Posterior vena cava (tissue), 2 donors: Measurements from ENCODE around the gene MARCHF10. TPM values are rescaled to one million over a fixed set of nuclear protein-coding genes. Genes with fewer than 3 reads are reported as not detected.
"Not testable (repeated sequence)": the region's sequence is repeated elsewhere in the genome, so short reads cannot be mapped to it uniquely, and the experiment has no call there.

ENCODE experiments used
- DNase-seq: peaks from one replicate; pipeline ENCODE4 v3.0.0-alpha.2; 2020; ENCODE audit warnings: low spot score
- intact Hi-C, 2 donors: fragments of 100-400 bp; cut with DNase I; formaldehyde crosslinking; loops; one replicate each; pipeline versions ENCODE4 v1.14.1 to v1.14.2; 2022 to 2023
- total RNA-seq, 2 donors: library from RNA; stranded (reverse); fragmentation: NEBNext Ultra II Directional; extraction: Animal tissue kit (Norgen Biotek cat#: 25700); gene quantifications; one replicate each; pipeline ENCODE4 v1.2.1, GENCODE V29; 2021
- donor health status: DM: yes; HTN: yes; CAD: no.
- donor health status: DM: yes; HTN: yes; CAD: no.

MARCHF10 gene
- total RNA-seq, 2 donors from 2014 or later: not detected

DNA sequence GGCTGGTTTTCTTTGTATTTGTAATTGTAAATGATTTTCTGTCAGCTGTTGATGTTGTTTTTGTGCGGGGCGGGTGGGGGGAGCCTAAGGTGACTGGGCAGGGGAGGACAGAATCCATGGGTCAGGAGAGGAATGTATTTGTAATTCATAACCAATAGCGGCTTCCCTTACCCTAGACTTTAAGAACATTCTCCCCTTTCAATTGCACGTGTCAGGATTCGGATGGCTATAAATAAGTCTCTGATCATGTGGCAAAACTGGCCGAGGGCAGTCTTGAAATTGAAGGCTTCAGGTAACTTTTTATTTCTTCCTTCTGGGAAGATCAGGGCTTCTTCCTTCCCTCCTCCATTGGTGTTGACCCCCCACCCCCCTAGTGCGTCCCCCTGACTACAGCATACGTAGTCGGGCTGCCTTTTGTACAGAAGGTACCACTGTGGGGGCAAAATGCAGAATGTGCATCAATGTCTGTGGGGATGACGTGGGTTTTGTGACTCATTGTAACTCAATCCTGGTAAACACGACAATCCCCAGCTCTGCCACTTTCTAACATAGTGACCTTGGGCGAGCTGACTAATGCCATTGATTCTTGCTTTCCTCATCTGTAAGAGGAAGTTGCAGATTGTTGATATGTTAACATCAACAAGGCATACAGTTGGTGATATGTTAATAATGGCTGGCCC, 16.2 kb downstream of the MARCHF10 start:
- no peak for DNase-seq
- intact Hi-C loops: no loop called here

DNA sequence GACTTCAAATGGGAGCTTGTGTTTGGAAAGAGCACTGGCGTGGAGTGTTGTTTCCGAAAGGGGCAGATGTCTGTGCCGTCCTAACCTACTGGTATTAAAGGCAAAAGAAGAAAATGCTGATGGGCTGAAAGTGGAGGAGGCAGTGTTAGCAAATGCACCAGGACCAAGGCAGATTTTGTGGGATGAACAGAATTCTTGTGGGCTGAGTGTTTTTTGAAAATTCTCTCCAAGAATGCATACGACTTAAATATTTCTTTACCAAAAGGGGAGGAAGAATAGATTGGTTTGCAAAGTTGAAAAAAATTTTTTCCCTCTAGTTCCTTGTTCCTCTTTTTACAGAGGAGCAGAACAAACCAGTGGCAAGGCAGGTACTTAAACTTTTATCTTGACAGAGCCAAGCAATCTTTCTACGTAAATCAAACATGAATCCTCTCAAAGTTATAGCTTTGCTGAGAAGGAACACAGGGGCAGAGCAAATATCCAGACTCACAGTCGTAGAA, 16.8 kb downstream of the MARCHF10 start:
- intact Hi-C loops: no loop called here
- no peak for DNase-seq

DNA sequence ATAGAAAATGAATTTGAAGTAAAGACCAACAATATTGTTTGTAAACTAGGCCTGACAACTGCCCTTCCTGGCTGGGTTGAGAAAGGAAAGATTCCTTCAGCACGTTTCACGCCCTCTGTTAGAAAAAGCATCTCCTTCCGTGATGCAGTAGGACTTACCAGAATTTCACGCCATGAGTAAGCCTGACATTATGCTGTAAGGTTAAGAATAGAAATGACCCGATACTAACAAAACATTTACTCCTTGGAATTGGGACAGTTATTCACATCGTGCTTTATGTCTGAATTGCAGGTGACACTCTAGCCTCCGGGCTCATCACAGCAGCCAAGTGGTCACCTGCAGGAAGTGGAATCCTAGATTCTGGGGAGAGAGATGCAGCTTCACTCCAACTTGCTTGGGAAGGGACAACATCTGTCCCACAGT, 17.5 kb downstream of the MARCHF10 start:
- intact Hi-C loops: no loop called here

DNA sequence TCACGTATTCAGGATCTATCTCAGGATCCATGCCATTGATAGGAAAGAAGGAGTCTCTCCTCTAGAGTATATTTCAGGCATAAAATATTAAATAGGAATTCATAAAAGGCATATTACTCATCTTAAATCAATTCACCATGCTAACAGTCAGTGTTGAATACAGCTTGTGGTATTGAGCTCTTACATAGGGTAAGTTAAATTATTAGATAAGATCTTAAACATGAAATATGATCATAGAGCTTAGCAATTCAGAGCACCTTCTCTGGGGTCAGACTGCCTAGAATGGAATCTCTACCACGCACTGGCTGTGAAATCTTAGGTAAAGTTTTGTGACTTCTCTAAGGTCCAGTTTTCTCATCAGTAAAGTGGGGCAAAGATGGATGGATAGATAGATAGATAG, 20.7 kb downstream of the MARCHF10 start:
- DNase-seq: no peak
- intact Hi-C loops: no loop called here

More for the DNA sequence above, 17.5 kb downstream of the MARCHF10 start:
- DNase-seq: no peak

DNA sequence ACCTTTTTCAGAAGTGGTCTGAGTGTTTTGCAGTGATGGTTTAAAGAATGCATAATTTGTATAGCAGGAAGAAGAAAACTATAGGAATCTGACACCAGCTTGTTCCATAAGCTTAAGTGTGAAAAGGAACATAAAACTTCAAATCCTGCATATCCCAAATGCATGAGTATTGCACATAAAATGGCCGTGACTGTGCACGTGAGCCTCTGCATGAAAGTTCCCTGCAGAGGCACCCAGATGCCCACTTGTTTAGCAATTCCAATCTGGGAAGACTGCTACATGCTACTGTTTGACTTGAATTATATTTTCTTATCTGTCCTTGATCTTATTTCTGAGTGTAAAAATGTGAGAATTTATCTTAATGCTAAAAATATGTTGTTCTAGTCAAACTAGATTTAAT, 21.5 kb downstream of the MARCHF10 start:
- DNase-seq: no peak

DNA sequence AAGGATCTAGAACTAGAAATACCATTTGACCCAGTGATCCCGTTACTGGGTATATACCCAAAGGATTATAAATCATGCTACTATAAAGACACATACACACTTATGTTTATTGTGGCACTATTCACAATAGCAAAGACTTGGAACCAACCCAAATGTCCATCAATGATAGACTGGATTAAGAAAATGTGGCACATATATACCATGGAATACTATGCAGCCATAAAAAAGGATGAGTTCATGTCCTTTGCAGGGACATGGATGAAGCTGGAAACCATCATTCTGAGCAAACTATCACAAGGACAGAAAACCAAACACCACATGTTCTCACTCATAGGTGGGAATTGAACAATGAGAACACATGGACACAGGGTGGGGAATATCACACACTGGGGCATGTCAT, 22.1 kb downstream of the MARCHF10 start:
- intact Hi-C loops, DNase-seq: not testable (repeated sequence)

More for the DNA sequence above, 21.5 kb downstream of the MARCHF10 start:
- intact Hi-C loops: no loop called here

DNA sequence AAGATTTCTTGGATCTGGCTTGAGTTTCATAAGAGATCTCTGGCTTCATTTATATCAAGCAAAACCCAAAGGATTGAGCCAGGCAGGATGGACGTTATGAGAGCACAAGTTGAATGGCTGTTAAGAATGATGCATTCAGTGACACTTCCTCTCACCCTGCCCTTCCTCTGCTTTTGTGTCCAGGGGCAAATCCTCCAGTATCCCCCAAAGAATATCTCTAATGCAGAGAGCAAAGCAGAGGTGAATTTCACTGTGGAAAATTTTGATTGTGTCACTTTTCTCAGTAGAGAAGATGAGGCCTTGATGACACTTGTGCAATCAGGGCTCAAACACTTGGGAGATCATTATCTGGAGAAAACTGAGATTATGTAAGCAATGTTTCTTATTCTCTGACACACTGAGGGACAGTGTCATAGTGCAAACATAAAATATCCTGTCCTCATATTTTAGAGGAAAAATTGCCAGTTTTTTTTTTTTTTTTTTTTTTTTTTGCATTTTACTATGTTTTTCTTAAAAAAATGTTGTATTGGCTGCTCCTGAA, 25.3 kb downstream of the MARCHF10 start:
- intact Hi-C loops: no loop called here
- no peak for DNase-seq

DNA sequence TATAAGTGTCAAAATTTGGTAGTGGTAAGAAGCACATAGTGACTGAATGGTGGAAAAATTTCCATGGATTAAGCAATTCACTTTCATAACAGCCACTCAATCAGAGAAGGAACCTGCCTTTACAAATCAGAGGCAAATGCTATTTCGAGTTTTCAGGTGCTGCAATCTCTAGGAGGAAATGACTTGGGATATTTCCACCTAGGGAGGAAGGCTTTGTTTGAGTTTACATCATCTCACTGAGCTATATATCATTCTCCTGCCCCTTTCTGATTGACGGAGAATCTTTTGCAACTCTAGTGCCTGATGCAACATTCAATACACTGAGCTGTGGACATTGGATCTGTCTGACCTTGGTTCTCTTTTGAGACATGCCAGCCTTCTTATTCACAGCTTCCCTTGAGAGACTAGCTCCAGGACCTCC, 26.3 kb downstream of the MARCHF10 start:
- no peak for DNase-seq
- intact Hi-C loops: no loop called here

DNA sequence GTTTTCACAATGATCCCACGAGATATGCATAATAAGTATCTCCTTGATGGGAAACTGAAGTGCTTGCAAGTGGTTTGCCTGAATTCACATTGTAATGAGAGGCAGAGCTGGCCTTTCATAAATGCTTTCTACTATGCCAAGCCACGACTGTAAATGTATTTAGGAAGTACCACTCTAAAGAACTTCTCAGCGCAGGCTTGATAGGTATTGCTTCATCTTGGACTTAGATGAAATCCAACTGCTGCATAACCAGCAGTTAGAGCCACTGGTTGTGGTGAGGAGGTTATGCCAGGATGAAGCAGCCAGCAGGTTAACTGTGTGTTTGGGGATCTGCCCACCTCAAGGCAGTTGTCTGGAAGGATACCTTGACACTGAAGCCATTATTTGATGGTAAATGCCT, 26.8 kb downstream of the MARCHF10 start:
- no peak for DNase-seq
- intact Hi-C loops: no loop called here

DNA sequence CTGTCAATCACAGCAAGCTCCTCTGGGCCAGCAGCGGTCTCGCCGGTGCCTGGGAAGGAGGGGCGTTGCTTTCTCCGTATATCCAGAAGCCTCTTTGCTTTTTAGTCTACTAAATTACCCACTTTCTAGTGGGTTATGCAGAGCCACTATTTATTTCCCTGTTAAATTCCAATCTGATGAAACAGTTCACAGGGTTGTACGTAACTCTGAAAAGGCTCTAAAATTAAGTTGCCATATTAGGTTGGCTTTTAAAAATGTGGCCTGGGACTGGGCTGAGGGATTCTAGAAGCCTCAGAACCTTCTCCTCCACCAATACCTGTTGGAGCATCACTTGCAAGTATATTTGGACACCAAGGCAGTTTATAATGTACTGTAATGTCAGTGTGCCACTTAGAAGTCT, 27.2 kb downstream of the MARCHF10 start:
- no peak for DNase-seq
- intact Hi-C loops: no loop called here

DNA sequence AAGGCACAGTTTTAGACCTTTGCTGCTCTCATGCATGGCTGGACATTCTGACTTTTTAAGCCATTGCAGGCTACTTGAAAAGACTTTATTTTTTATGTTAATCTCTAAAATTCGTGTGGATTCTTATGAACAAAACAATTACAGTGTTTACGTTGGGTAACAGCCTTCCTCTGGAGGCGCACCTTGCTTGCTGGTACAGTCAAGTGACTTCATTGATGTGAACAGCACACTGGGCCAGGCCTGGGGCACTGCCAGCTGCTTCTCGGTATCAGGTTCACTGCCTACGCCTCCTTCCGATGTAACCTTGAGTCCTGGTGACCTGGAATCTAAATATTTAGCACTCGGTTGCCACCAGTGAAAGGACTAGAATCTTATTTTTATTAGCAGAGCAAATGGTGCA, 27.8 kb downstream of the MARCHF10 start:
- no peak for DNase-seq
- intact Hi-C loops: no loop called here

DNA sequence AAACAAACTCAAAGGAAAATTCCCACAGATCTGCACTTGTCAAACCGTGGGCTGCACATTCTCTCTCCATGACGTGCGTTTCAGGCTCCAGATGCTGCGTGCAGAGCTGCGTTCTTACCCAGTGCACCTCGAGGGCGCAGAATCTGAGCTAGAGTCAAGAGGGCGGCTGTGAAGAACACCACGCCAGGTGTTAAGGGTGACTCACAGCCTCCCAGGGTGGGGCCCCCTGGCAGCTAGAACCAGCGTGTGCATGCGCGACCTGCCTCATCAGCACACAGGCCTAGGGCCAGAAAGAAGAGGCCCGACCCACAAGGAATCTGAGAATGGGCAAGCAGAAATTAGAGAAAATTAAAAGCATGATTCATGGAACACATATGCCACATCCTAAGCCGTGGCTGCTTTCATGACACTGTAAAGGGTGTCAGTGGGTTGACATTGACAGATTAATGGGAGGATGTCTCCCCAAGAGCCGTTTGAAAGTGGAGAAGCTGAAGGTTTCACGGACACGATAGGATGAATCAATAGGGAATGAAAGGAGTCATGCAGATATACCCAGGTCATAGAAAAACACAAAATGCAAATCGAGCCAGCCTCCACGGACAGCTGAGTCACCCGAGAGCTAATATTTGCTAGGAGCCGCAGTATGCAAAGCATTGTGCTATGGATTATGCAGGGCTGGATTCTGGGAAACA, 29.0 kb downstream of the MARCHF10 start:
- intact Hi-C loops: no loop called here

DNA sequence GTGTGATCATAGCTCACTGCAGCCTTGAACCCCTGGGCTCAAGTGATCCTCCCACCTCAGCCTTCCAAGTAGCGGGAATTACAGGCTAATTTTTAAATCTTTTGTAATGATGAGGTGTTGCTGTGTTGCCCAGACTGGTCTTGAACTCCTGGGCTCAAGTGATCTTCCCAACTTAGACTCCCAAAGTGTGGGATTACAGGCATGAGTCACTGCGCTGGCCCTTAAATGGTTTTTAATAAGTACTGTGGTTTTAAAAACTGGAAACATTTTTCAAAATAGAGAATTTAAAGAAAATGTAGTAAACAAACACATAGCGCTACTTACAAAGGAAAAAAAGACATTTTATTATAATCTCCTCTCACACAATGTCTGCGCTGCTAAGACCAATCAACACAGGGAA, 32.2 kb downstream of the MARCHF10 start:
- intact Hi-C loops: no loop called here
- DNase-seq: no peak

More for the DNA sequence above, 29.0 kb downstream of the MARCHF10 start:
- DNase-seq: no peak

DNA sequence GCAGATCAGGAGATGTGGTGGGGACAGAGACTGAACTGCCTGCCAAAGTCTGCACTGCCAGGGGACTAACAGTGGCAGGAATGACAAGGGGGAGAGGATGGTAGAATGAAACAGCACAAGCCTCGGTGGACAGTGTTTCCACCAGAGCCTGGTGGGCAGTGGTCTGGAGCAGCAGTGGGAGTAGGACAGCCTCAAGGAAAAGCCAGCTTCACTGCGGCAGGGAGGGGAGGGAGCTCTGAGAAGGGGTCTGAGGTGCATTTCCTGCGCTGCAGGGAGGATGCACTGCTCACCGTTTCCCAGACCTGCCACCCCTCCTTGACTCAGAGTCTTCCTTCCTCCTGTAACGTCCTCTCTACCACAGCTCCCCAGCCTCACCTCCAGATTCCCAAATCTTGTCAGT, 33.8 kb downstream of the MARCHF10 start:
- intact Hi-C loops: no loop called here
- DNase-seq: no peak

DNA sequence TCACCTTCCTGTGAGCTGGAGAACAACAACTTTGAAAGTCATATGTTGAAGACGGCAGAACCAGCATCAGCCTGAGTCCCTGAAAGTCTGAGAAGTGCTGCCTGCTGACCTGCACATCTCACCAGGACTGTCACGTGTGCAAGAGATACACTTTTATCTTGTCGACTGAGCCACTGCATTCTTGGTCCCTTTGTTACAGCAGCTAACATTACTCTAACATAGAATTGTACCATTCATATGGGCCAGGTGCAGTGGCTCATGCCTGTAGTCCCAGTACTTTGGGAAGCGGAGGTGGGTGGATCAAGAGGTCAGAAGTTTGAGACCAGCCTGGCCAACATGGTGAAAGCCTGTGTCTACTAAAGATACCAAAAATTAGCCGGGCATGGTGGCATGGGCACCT, 40.1 kb downstream of the MARCHF10 start:
- DNase-seq: no peak
- intact Hi-C loops: no loop called here

DNA sequence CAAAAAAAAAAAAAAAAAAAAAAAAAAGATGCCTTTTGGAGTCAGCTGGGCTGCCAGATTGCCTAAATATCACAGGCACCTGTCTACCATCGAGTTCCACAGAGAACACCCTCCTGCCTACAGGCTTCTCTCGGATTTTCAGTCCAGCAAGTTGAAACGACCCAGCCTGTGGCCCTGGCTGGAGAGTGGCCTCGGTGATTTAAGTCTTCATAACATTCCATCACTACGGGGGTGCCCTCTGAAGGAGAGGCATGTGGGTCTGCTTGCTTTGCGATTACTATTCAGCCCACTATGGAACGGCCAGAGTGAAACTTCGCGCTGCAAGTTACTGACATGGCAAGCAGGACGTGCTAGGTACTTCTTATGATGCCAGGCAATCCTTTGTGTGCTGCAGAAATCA, 42.8 kb downstream of the MARCHF10 start:
- intact Hi-C loops: no loop called here

DNA sequence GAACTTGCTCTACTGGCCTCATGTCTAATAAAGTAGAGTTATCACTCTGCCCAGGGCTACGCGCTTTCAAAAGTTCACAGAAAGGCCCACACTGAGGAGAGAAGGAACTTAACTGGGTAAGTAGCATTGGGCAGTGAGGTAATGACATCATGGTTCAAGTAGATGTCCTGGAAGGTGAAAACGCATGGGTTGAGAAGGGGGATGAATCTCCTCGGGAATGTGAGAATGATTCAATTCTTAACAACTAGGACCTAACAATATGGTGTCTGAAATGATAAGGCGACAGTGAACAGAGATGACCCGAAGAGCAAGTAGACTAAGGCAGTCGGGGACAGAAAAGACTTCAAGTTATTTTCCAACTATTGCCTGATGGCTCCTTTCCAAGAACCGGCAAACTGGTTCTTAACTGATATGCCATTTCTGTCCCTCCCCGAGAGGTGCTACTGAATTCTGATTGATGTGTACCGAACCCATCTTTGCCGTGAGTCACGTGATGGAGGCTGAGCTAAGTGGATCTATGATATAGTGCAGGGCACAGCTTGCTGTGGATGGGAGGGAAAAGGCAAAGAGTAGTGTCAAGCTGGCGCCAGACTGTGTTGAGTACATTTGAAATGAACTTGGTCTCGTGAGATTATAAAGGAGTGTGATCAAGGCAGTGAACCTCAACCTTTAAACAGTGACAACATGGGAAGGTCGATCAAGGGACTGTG, 44.1 kb downstream of the MARCHF10 start:
- intact Hi-C loops: no loop called here
- DNase-seq: no peak

More for the DNA sequence above, 42.8 kb downstream of the MARCHF10 start:
- no peak for DNase-seq

DNA sequence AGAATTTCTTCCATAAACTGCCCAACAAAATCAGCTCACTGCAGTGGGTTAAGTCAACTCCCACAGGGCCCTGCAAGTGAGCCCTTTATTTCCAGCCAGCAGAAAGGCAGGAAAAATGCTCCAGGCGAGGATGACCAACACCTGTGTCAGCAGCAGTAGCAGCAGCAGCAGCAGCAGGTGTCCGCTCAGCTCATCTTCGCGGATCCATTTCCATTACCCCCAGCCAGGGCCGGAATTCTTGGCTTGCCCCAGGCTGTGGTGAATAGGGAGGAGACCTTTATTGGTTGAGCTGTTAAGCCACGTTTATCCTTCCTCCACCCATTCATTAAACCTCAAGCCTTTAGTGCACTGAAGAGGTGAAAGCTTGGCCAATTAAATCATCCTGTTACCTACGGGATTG, 46.2 kb downstream of the MARCHF10 start:
- no peak for DNase-seq
- intact Hi-C loops: no loop called here

DNA sequence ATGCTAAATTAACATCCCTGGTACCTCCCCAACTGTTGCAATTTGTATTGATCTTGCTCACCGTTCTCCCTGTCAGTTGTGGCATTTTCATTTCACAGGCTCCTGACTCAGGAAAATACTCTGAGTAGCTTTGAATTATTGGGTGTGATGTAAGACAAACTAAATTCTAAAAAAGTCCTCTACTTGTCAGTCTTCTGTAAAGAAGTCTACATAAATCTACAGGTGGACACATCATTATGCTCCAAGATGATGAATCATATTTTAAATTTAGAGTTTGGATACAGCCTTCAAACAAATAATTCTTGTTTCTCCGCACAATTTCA, 47.2 kb downstream of the MARCHF10 start:
- intact Hi-C loops: no loop called here
- no peak for DNase-seq
